MV-4-11 (cell line): Measurements from ENCODE around the gene AIFM1.
A peak's percentile ranks its signal among the peaks of the same experiment; 100 is the strongest.

Experiments
- DNase-seq: peaks from one replicate; lab custom pipeline; 2025; lab: John Stamatoyannopoulos, UW

The AIFM1 gene

DNA sequence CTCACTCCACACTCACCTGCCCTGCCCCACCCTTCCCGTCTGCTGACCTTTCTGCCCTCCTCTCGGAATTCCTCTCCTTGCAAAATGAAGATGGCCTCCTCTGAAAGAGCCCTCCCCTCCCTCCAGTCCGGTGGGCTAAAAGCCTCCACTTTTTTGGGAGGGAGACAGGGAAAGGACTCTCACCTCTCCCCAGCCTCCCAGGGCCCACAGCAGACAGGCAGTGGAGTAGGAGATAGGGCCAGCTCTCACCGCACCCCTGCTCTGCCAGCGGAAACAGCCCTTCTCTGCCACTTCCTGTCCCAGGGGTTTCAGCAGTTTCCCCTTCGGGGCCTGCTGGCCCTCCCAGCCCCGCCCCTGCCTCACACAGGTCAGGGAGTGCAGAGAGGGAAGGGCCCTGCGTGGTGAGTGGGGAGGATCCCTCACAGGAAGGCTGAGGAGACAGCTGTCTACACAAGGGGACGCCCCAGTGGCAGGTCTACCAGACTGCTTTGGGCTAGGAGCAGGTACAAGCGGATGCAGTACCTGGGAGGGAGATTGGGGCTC, 73.6 kb downstream of the AIFM1 start:
- peak; percentile 80 for DNase-seq

DNA sequence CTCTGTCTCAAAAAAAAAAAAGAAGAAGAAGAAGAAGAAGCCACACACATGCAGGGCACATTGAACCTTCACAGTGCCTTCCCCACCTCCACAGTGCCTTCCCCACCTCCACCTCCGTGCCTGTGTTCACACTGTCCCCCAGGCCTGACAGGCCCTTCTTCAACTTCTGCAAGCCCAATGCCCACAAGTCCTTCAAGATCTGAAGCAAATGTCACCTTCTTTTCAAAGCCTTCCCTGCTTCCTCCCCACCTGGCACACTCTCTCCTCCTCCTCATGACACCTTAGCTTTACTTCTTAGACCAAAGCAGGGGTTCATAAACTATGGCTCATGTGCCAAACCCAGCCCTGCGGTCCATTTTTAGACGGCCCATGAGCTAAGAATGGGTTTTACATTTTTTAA, 75.3 kb downstream of the AIFM1 start:
- no peak for DNase-seq

DNA sequence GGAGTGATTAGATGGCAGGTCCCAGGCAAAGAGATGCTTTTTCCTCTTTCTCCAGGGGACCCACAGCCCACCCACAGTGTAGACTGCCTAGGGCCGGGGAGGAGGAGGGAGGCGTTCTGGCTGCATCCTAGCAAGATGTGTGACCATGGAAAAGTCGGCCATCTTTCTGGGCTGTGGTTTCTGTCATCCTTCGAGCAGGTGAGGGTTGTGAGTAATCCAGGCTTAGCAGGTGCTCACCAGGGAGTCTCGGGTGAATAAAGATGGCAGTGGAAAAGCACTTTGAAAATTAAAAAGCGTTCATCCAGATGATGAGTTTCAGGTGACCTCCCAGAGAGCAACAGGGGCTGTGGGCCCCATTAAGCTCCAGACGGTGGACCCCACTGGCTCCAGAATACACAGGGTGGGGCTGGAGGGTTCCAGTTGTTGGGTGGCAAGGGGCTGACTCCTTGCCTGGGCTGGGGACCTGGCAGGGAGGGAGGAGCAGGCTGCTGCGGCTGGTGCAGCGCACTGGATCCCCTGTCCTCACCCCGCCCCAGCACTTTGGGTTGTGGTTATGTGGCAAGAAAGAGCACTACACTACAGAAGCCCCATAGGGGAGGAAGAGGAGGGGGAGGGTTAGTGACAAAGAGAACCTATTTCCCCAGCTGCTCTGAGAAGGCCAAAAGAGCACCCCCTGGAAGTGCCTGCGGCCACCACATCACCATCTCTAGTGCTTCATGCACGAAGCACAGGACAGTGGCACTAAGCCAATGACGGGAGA, 79.0 kb downstream of the AIFM1 start:
- DNase-seq: peak; percentile 92

DNA sequence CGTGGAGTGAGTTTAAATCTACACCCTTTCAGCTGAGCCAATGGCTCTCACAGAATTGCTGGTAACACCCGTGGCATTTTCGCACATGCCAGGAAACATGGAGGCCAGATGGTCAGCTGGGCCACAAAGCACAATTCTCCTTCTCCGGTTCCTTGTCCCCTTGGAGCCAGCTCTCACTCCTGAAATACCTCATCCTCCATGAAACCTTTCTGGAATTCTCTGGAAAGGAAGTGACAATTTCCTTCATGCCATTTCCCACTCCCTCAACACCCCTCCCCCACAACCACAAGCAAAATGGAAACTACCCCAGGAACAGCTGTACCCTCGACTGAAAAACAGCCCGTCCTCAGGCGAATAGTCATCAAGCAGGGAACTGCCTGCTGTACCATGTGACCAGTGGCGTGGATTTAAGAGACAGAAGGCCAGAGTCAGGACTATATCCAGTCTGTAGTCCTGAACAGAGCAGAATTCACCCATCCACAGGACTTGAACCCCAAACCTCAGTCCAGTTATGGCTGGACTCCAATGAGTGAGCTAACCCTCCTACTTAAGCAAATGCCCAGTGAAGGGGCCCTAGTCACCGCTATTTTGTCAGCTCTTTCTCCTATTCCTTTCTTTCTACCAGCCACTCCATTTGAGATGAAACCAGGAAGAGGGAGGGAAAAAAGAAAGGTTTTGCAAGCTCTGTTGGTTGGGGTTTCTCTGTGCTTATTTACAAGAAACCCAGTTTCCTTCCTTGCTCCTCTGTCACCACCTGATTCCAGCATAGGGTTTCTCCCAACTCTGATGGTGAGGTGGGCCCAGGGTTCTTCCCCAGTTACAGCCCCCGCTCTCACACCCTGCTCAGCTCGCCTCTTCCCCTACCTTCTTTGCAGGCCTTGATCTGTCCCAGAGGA, 79.8 kb downstream of the AIFM1 start:
- peak; percentile 39 for DNase-seq

DNA sequence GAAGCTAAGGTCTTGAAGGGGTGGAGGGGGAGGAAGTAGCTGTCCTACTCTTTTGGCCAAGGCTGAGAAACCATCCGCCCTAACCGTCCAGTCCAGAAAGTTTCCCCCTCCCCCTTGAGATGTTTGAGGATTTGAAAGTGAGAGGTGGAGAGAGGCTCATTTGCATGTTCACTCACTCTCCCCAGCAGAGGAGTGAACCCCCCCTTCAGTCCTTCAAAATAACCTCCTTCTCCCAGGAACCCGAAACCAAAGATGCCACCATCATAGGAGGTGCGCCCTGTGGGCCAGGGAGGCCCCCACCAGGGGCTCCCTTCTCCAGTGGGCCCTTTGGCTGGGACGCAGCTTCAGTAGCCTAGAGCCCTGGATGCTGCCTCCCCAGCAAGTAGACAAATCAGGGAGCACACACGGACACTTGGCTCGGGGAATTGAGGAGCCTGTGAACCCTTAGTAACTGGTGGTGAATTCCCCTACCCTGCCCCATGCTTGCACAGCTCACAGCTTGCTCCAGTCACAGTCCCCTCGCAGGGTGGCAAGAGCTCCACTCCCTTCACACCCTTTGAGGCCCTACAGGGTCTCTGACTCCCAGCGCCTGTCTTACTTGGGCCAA, 80.9 kb downstream of the AIFM1 start:
- peak; percentile 87 for DNase-seq

DNA sequence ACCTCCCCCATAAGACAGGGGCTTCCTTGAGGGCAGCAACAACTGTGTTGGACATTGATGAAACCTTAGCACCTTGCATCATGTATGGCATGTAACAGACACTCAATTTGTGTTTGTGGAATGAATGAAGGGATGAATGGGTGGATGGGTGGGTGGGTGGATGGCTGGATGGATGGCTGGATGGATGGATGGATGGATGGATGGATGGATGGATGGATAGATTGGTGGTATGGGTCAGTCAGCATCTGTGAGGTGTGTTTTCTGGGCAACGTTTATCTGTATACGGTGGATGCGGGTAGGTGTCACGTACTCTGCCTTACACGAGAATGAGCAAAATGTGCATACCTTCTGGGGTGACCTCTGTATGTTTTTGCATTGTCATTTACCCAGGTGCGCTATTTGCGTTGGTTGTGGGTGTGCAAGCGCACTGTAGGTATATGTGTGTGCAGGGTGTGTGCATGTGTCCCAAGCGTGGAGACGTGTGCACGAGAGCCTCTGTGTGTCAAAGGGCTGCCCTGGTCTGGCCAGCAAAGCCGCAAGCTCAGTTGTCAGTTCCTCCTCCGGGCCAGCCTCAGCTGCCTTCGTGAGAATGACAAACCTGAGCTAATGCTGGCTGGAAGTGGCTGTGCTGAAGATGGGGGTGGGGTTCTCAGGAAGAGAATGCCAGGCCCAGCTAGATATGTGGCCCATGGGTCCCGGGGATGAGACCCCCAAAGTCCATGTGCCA, 81.8 kb downstream of the AIFM1 start:
- peak; percentile 86 for DNase-seq

DNA sequence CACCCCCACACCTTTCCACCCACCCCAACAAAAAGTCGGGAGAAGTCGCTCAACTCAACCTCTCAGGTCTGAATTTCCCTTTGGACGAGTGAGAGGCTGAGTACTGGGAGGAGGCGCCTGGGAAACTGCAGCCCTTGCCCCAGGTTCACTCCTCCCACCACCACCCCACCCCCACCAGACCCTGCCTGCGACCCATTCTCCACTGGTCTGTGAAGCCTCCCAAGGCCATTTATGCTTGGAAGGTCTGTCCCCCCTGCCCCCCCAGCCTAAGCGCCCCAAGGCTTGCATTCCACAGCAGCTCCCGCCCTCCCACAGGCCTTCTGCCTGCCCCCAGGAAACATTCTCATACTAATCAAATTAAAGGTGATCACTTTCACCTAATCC, 82.5 kb downstream of the AIFM1 start:
- no peak for DNase-seq

DNA sequence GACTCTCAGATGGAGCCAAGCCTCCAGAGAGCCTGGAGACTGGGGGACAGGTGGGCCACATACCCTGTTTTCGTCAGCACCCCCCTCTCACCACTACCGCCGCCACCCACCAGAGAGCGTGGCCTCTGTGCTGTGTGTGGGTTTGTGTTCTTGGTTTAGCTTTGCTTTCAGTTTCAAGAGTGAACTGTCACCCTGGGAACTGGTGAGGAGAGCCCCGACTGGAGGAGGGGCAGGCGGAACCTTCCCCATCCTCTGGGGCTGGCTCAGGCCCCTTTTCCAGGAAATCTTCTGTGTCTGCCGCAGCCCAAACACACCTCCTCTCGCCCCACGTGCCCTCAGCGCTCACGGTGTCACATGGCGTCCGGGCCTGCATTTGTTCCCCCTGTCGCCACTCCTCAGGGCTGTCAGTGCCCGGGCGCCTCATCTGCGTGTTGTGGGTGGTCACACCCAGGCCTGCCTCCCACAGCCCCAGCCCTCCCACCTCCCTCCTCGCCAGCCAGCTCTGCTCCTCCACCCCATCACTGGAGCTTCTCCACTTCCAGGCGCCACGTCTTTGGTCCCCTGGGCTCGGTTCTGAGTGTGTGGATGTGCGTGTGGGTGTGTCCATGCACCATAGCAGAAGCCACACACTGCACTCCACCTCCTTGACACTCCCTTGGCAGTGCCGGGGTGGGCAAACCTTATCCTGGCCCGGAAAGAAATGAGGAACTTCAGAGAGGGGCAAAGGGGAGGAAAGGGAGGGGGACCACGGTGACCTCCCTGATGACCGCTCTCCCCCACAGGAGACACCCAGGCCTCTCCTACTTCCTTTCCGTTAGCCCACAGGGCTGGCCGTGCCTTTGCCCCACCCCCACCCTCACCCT, 83.2 kb downstream of the AIFM1 start:
- peak; percentile 87 for DNase-seq

DNA sequence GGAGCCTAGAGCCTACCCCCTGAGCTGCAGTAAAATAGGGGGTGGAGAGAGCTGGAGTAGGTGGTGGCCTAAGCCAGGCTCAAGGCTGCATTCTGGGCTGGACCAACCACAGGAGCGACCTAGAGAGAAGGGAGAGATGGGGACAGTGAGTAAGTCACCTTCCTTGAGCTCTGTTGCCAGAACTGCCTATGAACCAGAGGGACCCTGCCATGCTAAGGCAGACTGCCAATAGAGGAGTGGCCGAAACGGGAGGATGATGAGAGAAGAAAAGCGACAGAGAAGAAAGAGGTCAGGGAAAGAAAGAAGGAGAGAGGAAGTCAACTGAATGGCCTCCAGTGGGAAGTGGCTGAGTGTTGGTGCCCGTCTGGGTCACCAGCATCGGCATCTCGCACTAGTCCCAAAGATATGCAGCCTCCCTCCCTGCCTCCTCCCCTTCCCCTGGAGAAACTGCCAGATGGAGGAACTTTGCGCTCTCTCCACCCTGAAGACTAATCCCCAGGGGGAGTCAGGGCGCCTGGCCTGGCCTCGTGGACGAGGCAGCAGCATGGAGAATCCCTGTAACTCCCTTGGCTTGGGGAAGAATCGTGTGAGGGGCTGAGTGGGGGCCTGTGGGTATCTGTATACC, 84.1 kb downstream of the AIFM1 start:
- DNase-seq: no peak

DNA sequence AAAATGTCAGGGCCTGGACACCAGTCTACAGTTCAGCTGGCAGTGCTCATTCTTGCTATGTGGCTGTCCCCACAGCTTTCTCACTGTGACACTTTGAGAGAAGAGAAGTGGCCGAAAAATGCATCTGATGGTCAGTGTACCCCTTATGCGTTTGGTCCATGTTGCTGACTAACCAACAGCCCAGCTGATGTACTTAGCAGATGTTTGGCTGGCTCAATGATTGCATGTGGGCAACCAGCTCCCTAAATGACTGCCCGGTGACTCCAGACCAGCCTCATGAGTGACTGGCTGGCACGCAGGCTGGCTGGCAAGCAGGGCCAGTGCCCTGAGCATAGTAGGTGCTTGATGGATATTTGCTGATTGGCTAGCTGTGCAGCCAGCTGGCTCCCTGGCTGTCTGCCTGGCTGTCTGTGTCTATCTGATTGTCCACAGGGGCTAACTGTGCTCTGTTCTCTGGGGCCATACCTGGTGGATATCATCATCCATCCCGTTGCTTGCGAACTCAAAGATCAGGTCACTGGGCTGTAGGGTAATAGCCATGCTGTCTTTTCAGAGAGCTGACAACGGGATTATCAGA, 84.8 kb downstream of the AIFM1 start:
- DNase-seq: no peak

DNA sequence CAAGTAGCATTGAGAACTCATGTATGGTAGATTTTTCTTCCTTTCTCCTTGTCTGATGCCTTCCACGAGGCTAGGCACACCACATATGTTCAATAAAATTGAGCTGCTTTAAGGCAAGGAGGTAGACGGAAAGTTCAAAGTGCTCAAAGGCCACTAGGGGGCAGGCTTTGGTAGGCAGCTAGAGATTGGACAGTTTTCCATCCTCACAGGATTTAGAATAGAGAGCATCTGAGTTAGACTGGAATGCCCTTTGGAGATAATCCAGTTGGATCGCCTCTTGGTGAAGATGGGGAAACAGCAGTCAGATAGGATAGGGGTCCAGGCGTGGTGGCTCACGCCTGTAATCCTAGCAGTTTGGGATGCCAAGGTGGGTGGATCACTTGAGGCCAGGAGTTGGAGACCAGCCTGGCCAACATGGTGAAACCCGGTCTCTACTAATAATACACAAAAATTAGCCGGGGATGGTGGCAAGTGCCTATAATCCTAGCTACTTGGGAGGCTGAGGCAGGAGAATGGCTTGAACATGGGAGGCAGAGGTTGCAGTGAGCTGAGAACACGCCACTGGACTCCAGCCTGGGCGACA, 85.7 kb downstream of the AIFM1 start:
- peak; percentile 24 for DNase-seq
